Natural killer cell (primary cell): ENCODE data around the gene NTNG2. TPM values are rescaled to one million over a fixed set of nuclear protein-coding genes. Genes with fewer than 3 reads are reported as not detected.

Source experiments
- ATAC-seq, 3 donors: fragments of 150-1000 bp in 2 of 3; fragments of 200-7000 bp in 1 of 3; cut with Tn5 transposase; 1 replicate in 1 of 3; 2 replicates in 2 of 3; pipeline ENCODE4 v1.10.0; 2021; ENCODE audit warnings: mild to moderate bottlenecking in 2 of 3, moderate library complexity in 2 of 3
- DNase-seq, 2 donors: peaks; one replicate each; pipeline versions ENCODE4 v3.0.0 to v3.0.0-alpha.2; 2013 to 2021; ENCODE audit warnings: mixed read lengths in 1 of 2
- H3K27ac ChIP-seq: one replicate; pipeline ENCODE4 v1.5.1; 2013; ENCODE audit warnings: mild to moderate bottlenecking, low read length
- H3K27me3 ChIP-seq: one replicate; pipeline ENCODE4 v1.6.1; 2013; ENCODE audit warnings: low read length; ENCODE audit not compliant: control insufficient read depth, insufficient read depth
- H3K36me3 ChIP-seq: one replicate; pipeline ENCODE4 v1.6.1; 2013; ENCODE audit warnings: low read length; ENCODE audit not compliant: control insufficient read depth, insufficient read depth
- H3K4me1 ChIP-seq: one replicate; pipeline ENCODE4 v1.6.1; 2013; ENCODE audit warnings: low read length; ENCODE audit not compliant: control insufficient read depth, insufficient read depth
- H3K4me3 ChIP-seq: one replicate; pipeline ENCODE4 v1.5.1; 2013; ENCODE audit warnings: low read length
- H3K9me3 ChIP-seq: one replicate; pipeline ENCODE4 v1.6.1; 2013; ENCODE audit warnings: low read length; ENCODE audit not compliant: control insufficient read depth, insufficient read depth
- H3K27ac Mint-ChIP-seq, 2 donors: one replicate each; pipeline ENCODE4 v1.8.0; 2022; ENCODE audit warnings: mild to moderate bottlenecking in 2 of 2, mixed read lengths in 2 of 2, moderate library complexity in 1 of 2
- H3K27me3 Mint-ChIP-seq, 2 donors: one replicate each; pipeline ENCODE4 v1.8.0; 2022; ENCODE audit warnings: low read depth in 2 of 2, mixed read lengths in 2 of 2
- H3K36me3 Mint-ChIP-seq: one replicate; pipeline ENCODE4 v1.8.0; 2022; ENCODE audit warnings: mixed read lengths
- H3K4me1 Mint-ChIP-seq, 2 donors: one replicate each; pipeline ENCODE4 v1.8.0; 2022; ENCODE audit warnings: mixed read lengths in 2 of 2
- H3K4me3 Mint-ChIP-seq: one replicate; pipeline ENCODE4 v1.8.0; 2022; ENCODE audit warnings: mild to moderate bottlenecking, moderate library complexity, mixed read lengths
- H3K9me3 Mint-ChIP-seq, 2 donors: one replicate each; pipeline ENCODE4 v1.8.0; 2022; ENCODE audit warnings: mixed read lengths in 2 of 2
- WGBS: methylation state at CpG from one replicate; pipeline ENCODE4 v1.1.7; 2013; ENCODE audit warnings: missing lambda C conversion rate; ENCODE audit not compliant: insufficient coverage; 5-methylcytosine and 5-hydroxymethylcytosine counted together
- intact Hi-C: fragments of 100-400 bp; cut with micrococcal nuclease; formaldehyde crosslinking; loops from one replicate; pipeline ENCODE4 v1.14.2; 2022
- total RNA-seq, 4 donors: library from RNA; stranded (reverse); fragments of 120-200 nt in 1 of 4; gene quantifications; one replicate each; pipeline versions ENCODE4 v1.2.3 to v1.2.4, GENCODE V29; 2013 to 2022
- TF ChIP-seq, protein P1 (sequence below): fragments of 200-600 bp; IDR thresholded peaks from one replicate; pipeline ENCODE4 v1.8.0; 2022; ENCODE audit warnings: antibody characterized with exemption

The NTNG2 gene
- total RNA-seq, 3 donors from 2014 or later (not counting 1 experiment from before 2014, with no cell fraction given): 23.4 to 67.2 (median 32.6) TPM

DNA sequence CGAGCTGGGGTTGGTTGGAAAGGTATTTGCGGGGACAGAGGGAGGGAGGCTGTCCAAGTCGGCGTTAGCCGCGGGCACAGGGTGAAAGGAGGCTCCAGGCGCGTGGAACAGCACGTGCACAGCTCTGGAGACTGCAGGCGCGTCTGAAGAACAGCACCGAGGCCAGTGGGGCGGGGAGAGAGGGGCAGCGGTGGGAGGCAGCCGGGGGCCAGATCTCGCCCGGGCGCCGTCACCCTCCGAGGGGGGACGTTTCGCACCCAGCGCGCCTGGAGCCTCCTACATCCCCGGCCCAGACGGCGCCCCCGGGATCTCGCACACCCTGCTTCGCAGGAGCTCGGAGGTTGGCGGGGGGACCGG lies 79.6 kb downstream of the NTNG2 start:
- peak overlapping the region; percentile 91 for H3K4me3 Mint-ChIP-seq
- Histone ChIP-seq H3K36me3 (no peaks in the 10 kb centered on the region), H3K9me3 (no peaks in the 10 kb centered on the region), H3K4me3 (peak overlapping the region; percentile 57), H3K4me1 (peaks cover 29% of the 10 kb centered on the region), H3K27ac (peak overlapping the region; percentile 16), H3K27me3 (peaks cover 6% of the 10 kb centered on the region)
- intact Hi-C loops: loop anchor here (10.0 kb wide), 1 partner anchor 647 kb away; no protein-coding TSS in a partner anchor
- no peak for ATAC-seq
- no peak for DNase-seq
- H3K27ac Mint-ChIP-seq: peak overlapping the region in 1 of 2 donors; percentile 92
- H3K36me3 Mint-ChIP-seq: no peaks in the 10 kb centered on the region
- H3K9me3 Mint-ChIP-seq: no peaks in the 10 kb centered on the region
- peaks cover 9 to 15% of the 10 kb centered on the region in 2 donors for H3K4me1 Mint-ChIP-seq
- peaks cover 0 to 7% of the 10 kb centered on the region in 2 donors for H3K27me3 Mint-ChIP-seq
- TF ChIP-seq, protein P1, sequence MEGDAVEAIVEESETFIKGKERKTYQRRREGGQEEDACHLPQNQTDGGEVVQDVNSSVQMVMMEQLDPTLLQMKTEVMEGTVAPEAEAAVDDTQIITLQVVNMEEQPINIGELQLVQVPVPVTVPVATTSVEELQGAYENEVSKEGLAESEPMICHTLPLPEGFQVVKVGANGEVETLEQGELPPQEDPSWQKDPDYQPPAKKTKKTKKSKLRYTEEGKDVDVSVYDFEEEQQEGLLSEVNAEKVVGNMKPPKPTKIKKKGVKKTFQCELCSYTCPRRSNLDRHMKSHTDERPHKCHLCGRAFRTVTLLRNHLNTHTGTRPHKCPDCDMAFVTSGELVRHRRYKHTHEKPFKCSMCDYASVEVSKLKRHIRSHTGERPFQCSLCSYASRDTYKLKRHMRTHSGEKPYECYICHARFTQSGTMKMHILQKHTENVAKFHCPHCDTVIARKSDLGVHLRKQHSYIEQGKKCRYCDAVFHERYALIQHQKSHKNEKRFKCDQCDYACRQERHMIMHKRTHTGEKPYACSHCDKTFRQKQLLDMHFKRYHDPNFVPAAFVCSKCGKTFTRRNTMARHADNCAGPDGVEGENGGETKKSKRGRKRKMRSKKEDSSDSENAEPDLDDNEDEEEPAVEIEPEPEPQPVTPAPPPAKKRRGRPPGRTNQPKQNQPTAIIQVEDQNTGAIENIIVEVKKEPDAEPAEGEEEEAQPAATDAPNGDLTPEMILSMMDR: no peak
- WGBS: under 1% methylated on average over 33 of the region's 33 CpGs

DNA sequence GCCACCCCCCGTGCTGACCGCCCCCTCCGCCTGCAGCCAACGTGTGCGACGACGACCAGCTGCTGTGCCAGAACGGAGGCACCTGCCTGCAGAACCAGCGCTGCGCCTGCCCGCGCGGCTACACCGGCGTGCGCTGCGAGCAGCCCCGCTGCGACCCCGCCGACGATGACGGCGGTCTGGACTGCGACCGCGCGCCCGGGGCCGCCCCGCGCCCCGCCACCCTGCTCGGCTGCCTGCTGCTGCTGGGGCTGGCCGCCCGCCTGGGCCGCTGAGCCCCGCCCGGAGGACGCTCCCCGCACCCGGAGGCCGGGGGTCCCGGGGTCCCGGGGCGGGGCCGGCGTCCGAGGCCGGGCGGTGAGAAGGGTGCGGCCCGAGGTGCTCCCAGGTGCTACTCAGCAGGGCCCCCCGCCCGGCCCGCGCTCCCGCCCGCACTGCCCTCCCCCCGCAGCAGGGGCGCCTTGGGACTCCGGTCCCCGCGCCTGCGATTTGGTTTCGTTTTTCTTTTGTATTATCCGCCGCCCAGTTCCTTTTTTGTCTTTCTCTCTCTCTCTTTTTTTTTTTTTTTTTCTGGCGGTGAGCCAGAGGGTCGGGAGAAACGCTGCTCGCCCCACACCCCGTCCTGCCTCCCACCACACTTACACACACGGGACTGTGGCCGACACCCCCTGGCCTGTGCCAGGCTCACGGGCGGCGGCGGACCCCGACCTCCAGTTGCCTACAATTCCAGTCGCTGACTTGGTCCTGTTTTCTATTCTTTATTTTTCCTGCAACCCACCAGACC lies 80.2 kb downstream of the NTNG2 start:
- Histone ChIP-seq H3K27me3 (peaks cover 8% of the 10 kb centered on the region), H3K9me3 (no peaks in the 10 kb centered on the region), H3K4me1 (peaks cover 27% of the 10 kb centered on the region), H3K27ac (peak overlapping the region; percentile 41), H3K36me3 (no peaks in the 10 kb centered on the region), H3K4me3 (peak overlapping the region; percentile 78)
- intact Hi-C loops: loop anchor here (10.0 kb wide), 1 partner anchor 647 kb away; no protein-coding TSS in a partner anchor
- Mint-ChIP-seq H3K4me1 (peaks cover 6 to 15% of the 10 kb centered on the region in 2 donors), H3K4me3 (peak overlapping the region; percentile 99), H3K36me3 (no peaks in the 10 kb centered on the region), H3K27me3 (peaks cover 0 to 9% of the 10 kb centered on the region in 2 donors), H3K9me3 (no peaks in the 10 kb centered on the region), H3K27ac (peak overlapping the region; percentile 50 to 92)
- ATAC-seq (no peak), DNase-seq (peak; percentile 48 to 79)
- under 1% methylated on average over 81 of the region's 81 CpGs for WGBS
- TF ChIP-seq, protein P1: no peak

DNA sequence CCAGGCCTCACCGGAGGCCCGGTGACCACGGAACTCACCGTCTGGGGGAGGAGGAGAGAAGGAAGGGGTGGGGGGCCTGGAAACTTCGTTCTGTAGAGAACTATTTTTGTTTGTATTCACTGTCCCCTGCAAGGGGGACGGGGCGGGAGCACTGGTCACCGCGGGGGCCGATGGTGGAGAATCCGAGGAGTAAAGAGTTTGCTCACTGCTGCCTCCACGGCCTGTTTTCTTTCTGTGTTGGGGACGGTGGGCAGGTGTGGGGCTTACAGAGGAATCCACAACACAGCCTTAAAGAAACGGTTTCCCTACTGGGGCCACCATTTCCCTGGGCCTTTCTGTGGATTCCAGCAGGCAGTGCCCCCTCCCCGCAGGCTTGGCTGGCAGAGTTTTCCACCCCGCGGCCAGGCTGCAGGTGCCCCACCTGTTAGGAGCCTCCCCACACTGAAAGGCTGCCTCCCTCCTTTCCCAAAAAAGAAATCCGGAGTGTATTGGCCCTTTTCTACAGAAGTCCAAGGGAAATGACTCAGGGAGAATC lies 80.8 kb downstream of the NTNG2 start:
- DNase-seq (peak in 1 of 2 donors; percentile 32), ATAC-seq (no peak)
- H3K36me3 Mint-ChIP-seq: no peaks in the 10 kb centered on the region
- WGBS: 10% methylated on average over 18 of the region's 18 CpGs
- peaks cover 27% of the 10 kb centered on the region for H3K4me1 ChIP-seq
- H3K4me1 Mint-ChIP-seq: peaks cover 6 to 15% of the 10 kb centered on the region in 2 donors
- intact Hi-C loops: loop anchor here (10.0 kb wide), 1 partner anchor 648 kb away; no protein-coding TSS in a partner anchor
- TF ChIP-seq, protein P1: no peak
- H3K4me3 ChIP-seq: peak overlapping the region; percentile 78
- H3K27ac ChIP-seq: no peak overlapping the region
- peak overlapping the region; percentile 99 for H3K4me3 Mint-ChIP-seq
- peak overlapping the region; percentile 50 to 89 for H3K27ac Mint-ChIP-seq
- H3K9me3 Mint-ChIP-seq: no peaks in the 10 kb centered on the region
- H3K27me3 ChIP-seq: peaks cover 8% of the 10 kb centered on the region
- H3K9me3 ChIP-seq: no peaks in the 10 kb centered on the region
- H3K36me3 ChIP-seq: no peaks in the 10 kb centered on the region
- H3K27me3 Mint-ChIP-seq: peaks cover 0 to 12% of the 10 kb centered on the region in 2 donors
